AG09309 (cell line): ENCODE data around the gene SRMS.

Experiments used
- DNase-seq: peaks from one replicate; pipeline ENCODE4 v3.0.0-alpha.2; 2010; ENCODE audit warnings: low read depth
- H3K4me3 ChIP-seq: 2 replicates; pipeline ENCODE4 v1.5.1; 2011; ENCODE audit warnings: mild to moderate bottlenecking, low read depth, low read length, moderate library complexity; ENCODE audit not compliant: control insufficient read depth
- CTCF ChIP-seq: IDR thresholded peaks from 2 replicates; pipeline ENCODE4 v1.5.1; 2011; ENCODE audit warnings: mild to moderate bottlenecking, low read depth, low read length, inconsistent platforms; ENCODE audit not compliant: insufficient read depth, control insufficient read depth; ENCODE audit errors: missing control alignments

Gene SRMS

DNA sequence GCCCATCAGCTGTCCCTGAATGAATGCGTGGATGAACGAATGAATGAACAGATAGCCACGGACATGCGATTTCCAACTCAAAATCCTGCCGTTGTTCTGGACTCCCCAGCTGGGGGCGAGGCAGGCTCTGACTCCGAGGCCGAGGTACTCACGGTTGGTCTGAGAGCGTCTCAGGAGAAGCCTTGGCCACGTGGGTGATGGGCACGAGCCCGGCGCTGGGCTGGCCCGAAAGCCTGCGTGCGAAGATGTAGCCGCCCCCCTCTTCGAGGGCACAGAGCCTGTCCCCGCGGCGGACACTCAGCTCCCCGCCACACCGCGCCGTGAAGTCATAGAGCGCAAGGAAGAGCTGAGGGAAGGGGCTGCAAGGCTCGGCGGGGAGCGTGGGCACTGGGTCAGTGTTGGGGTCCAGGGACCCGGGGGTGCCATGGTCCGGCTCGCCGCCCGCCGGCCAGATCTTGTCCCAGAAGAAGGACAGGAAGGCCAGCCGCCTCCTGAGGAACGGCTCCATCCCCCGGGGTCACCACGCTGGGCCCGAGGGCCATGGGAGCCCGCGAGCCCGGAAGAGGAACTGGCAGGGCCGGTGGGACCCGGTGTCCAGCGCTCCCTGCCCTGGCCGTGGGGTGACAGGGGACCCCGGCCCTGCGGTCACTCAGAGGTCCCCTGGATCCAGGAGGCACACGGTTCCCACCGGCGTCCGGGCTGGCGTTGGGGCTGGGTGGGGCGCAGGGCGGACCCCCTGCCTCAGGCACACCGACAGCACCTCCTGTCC lies 409 bp downstream of the SRMS start:
- DNase-seq: no peak
- H3K4me3 ChIP-seq: no peak overlapping the region
- no peak for TF ChIP-seq CTCF

GRCh38 chr20:63546256-63546955 lies 1.1 kb downstream of the SRMS start:
- TF ChIP-seq CTCF: no peak
- no peak overlapping the region for H3K4me3 ChIP-seq
- DNase-seq: no peak

- no peak for DNase-seq
- no peak overlapping the region for H3K4me3 ChIP-seq
- TF ChIP-seq CTCF: no peak
Observed at GRCh38 chr20:63545814-63546213, 1.7 kb downstream of the SRMS start.

DNA sequence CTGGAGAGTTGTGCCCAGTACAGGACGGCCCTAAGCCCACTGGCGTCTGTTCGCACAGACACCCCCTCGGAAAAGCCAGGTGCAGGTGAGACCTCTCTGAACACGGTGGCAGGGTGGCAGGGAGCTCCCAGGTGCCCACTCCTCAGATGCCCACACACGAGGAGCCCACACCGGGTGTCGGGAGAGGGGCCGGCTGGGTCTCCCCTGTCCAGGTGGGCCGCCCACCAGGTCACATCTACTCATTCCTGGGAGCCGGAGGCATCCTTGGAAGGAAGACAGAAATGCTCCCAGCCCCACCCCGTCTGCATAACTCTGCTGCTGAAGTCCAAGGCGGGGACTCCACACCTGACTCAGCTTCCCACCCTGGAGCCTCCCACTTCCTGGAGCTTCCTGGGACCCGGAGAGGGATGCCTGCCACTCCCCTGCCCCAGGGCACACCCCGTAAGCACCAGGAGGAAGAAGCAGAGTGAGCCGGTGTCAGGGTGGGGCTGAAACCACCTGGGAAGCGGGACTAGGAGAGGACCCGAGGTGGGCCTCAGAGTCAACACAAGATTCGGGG lies 2.5 kb downstream of the SRMS start:
- DNase-seq: no peak
- no peak overlapping the region for H3K4me3 ChIP-seq
- no peak for TF ChIP-seq CTCF

DNA sequence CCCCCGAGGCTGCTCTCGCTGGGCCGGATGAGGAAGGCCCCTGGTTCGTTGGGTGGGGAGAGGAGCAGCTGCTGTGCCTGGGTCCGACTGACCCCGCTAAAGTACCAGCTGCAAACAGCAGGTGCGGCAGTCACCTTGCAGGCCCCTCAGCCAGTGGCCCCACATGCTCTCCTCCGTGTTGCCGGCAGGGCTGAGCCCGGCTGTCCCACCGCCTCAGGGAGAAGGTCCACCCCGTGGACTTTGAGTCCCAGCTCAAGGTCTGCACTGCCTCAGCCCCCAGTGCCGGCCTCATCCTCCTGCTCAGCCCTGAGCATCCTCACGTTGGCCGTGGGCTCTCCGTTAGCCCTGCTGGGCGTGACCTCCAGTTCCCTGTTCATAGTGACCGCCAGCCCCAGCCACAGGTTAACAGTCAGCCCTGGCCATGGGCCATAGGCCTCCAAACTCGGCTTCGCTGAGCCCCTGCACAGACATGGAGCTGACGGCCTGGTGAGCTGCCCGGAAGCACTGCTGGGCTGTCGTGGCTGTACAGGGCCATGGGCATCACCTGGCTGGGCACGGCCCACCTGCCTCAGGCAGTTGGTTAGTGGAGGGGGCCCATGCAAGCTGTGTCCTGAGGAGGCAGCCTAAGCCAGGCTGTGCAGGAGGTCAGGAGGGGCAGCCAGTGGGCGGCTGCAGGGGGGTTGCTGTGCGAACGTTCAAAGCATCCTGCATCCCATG lies 3.1 kb downstream of the SRMS start:
- H3K4me3 ChIP-seq: no peak overlapping the region
- TF ChIP-seq CTCF: no peak
- DNase-seq: no peak

- no peak overlapping the region for H3K4me3 ChIP-seq
- no peak for TF ChIP-seq CTCF
- no peak for DNase-seq
Observed at GRCh38 chr20:63543733-63544132, 3.8 kb downstream of the SRMS start.
